B cell (primary cell): ENCODE results near the gene ADARB2. TPM values are rescaled to one million over a fixed set of nuclear protein-coding genes. Genes with fewer than 3 reads are reported as not detected.

ENCODE experiments used
- ATAC-seq: fragments of 200-7000 bp; cut with Tn5 transposase; one replicate; pipeline ENCODE4 v1.10.0; 2021; ENCODE audit warnings: low read depth, mild to moderate bottlenecking, moderate number of reproducible peaks, moderate library complexity
- CTCF ChIA-PET: fragments of 350-600 bp; sonication (Branson Sonifier 250); formaldehyde crosslinking; loops from one replicate; lab custom pipeline; 2021; ENCODE audit warnings: antibody characterized with exemption, inconsistent platforms; lab: Charles Lee
- POLR2A ChIA-PET: fragments of 350-600 bp; sonication (Branson Sonifier 250); formaldehyde crosslinking; loops from one replicate; lab custom pipeline; 2021; ENCODE audit warnings: antibody characterized with exemption; lab: Charles Lee
- DNase-seq: peaks from one replicate; pipeline ENCODE4 v3.0.0; 2013
- H2AFZ ChIP-seq: 2 replicates; pipeline ENCODE4 v1.6.1; 2012; ENCODE audit warnings: mild to moderate bottlenecking, low read depth, low read length; ENCODE audit not compliant: insufficient read depth, poor library complexity, severe bottlenecking
- H3K27ac ChIP-seq, 2 donors: 1 replicate in 1 of 2; 2 replicates in 1 of 2; pipeline ENCODE4 v1.5.1; 2012 to 2013; ENCODE audit warnings: low read length in 2 of 2, mild to moderate bottlenecking in 2 of 2, moderate library complexity in 1 of 2
- H3K27me3 ChIP-seq, 4 experiments: fragments of 200-600 bp in 1 of 4; sonication (generic) in 1 of 4; replicated peaks in 1 of 4; 1 replicate in 2 of 4; 2 replicates in 2 of 4; pipeline versions ENCODE4 v1.6.1 to v1.7.0; 2013 to 2016; ENCODE audit warnings: low read length in 3 of 4, mild to moderate bottlenecking in 2 of 4, mixed read lengths in 1 of 4, moderate library complexity in 1 of 4; ENCODE audit not compliant: insufficient read depth in 4 of 4, control insufficient read depth in 3 of 4; ENCODE audit errors: control extremely low read depth in 1 of 4
- H3K36me3 ChIP-seq, 2 experiments: replicated peaks in 1 of 2; 1 replicate in 1 of 2; 2 replicates in 1 of 2; pipeline versions ENCODE4 v1.6.1 to v1.7.1; 2013; ENCODE audit warnings: low read length in 1 of 2; ENCODE audit not compliant: insufficient read depth in 2 of 2, control insufficient read depth in 1 of 2; ENCODE audit errors: control extremely low read depth in 1 of 2, extremely low read depth in 1 of 2
- H3K4me1 ChIP-seq, 2 donors: fragments of 200-600 bp in 1 of 2; sonication (generic) in 1 of 2; 1 replicate in 1 of 2; 2 replicates in 1 of 2; pipeline versions ENCODE4 v1.5.1 to v1.6.1; 2013 to 2017; ENCODE audit warnings: low read length in 2 of 2; ENCODE audit not compliant: control insufficient read depth in 2 of 2, insufficient read depth in 2 of 2
- H3K4me2 ChIP-seq: replicated peaks from 2 replicates; pipeline ENCODE3; 2012; ENCODE audit warnings: mild to moderate bottlenecking, low read depth, low read length; ENCODE audit not compliant: poor library complexity, severe bottlenecking
- H3K4me3 ChIP-seq, 5 experiments: fragments of 200-600 bp in 1 of 5; sonication (generic) in 1 of 5; 1 replicate in 3 of 5; 2 replicates in 2 of 5; pipeline versions ENCODE4 v1.5.1 to v1.7.0; 2011 to 2016; ENCODE audit warnings: low read length in 4 of 5, mild to moderate bottlenecking in 4 of 5, low read depth in 2 of 5, control low read depth in 1 of 5, moderate library complexity in 1 of 5; ENCODE audit not compliant: insufficient read depth in 1 of 5; ENCODE audit errors: control extremely low read depth in 1 of 5, extremely low read depth in 1 of 5
- H3K79me2 ChIP-seq: fragments of 200-600 bp; sonication (generic); one replicate; pipeline ENCODE4 v1.6.0; 2016; ENCODE audit warnings: low read length; ENCODE audit not compliant: control insufficient read depth, insufficient read depth
- H3K9ac ChIP-seq: fragments of 200-600 bp; sonication (generic); 2 replicates; pipeline ENCODE4 v1.6.1; 2017; ENCODE audit warnings: mild to moderate bottlenecking, low read length, moderate library complexity
- H3K9me3 ChIP-seq, 3 donors: one replicate each; pipeline versions ENCODE4 v1.6.1 to v1.7.1; 2013; ENCODE audit warnings: low read length in 2 of 3; ENCODE audit not compliant: control insufficient read depth in 2 of 3, insufficient read depth in 1 of 3; ENCODE audit errors: control extremely low read depth in 1 of 3
- H4K20me1 ChIP-seq: 2 replicates; pipeline ENCODE4 v1.6.0; 2012; ENCODE audit warnings: mild to moderate bottlenecking, low read length; ENCODE audit not compliant: insufficient read depth, control insufficient read depth, poor library complexity, severe bottlenecking
- H3K27ac Mint-ChIP-seq: one replicate; pipeline ENCODE4 v1.8.0; 2021; ENCODE audit warnings: mixed read lengths
- H3K27me3 Mint-ChIP-seq: one replicate; pipeline ENCODE4 v1.8.0; 2021; ENCODE audit warnings: mixed read lengths
- H3K4me1 Mint-ChIP-seq: one replicate; pipeline ENCODE4 v1.8.0; 2021; ENCODE audit warnings: mixed read lengths
- H3K4me3 Mint-ChIP-seq: one replicate; pipeline ENCODE4 v1.8.0; 2021; ENCODE audit warnings: mixed read lengths
- H3K9me3 Mint-ChIP-seq: one replicate; pipeline ENCODE4 v1.8.0; 2022; ENCODE audit warnings: mixed read lengths; ENCODE audit not compliant: insufficient read depth
- EZH2 ChIP-seq: IDR thresholded peaks from 2 replicates; pipeline ENCODE4 v1.6.1; 2012; ENCODE audit warnings: borderline replicate concordance, low read depth, mild to moderate bottlenecking, moderate library complexity, low read length; ENCODE audit not compliant: insufficient read depth, poor library complexity, severe bottlenecking
- WGBS: methylation state at CpG from one replicate; pipeline ENCODE4 v1.1.5; 2013; ENCODE audit warnings: missing lambda C conversion rate; ENCODE audit not compliant: insufficient coverage; 5-methylcytosine and 5-hydroxymethylcytosine counted together
- intact Hi-C: fragments of 100-400 bp; cut with micrococcal nuclease; formaldehyde crosslinking; loops from one replicate; pipeline ENCODE4 v1.10.0; 2022
- polyA plus RNA-seq: library from polyadenylated mRNA; depleted of rRNA; stranded (reverse); fragments of >200 nt; gene quantifications from 2 replicates; pipeline ENCODE4 v1.2.3, GENCODE V29; 2012
- total RNA-seq, 2 donors: library from RNA; stranded (reverse); fragments of 120-200 nt in 1 of 2; gene quantifications; 1 replicate in 1 of 2; 2 replicates in 1 of 2; pipeline versions ENCODE4 v1.2.3 to v1.2.4, GENCODE V29; 2013 to 2022
- TF ChIP-seq, protein P1 (sequence below): fragments of 200-600 bp; IDR thresholded peaks from one replicate; pipeline ENCODE4 v1.8.0; 2022; ENCODE audit warnings: antibody characterized with exemption, mild to moderate bottlenecking

ADARB2 gene
- total and polyA plus RNA-seq, 2 donors (not counting 1 experiment from before 2014, with no cell fraction given), result 0.13 to 0.96 TPM

DNA sequence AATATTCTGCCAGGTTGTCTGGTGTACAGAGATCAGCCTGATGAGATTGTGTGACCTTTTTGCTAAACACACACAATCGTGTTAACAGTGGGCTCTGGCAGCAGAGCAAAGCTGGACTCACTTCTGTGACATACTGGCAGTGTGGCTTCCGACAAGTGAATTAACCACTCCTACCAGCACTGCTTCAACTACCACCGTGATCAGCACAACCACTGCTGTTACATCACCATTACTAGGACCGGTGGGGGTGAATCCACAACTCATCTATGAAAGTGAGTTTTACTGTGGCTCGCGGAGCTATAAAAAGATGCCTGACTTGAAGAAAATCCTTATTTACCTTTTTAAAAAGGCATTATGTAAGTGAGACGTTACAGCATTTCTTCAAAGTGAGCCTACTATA, 545.6 kb downstream of the ADARB2 start:
- no peaks in the 10 kb centered on the region for H3K4me1 ChIP-seq
- no peak overlapping the region for H3K9ac ChIP-seq
- no peak overlapping the region for H3K27ac ChIP-seq
- no peaks in the 10 kb centered on the region for H4K20me1 ChIP-seq
- no peak for TF ChIP-seq EZH2
- TF ChIP-seq, protein P1, sequence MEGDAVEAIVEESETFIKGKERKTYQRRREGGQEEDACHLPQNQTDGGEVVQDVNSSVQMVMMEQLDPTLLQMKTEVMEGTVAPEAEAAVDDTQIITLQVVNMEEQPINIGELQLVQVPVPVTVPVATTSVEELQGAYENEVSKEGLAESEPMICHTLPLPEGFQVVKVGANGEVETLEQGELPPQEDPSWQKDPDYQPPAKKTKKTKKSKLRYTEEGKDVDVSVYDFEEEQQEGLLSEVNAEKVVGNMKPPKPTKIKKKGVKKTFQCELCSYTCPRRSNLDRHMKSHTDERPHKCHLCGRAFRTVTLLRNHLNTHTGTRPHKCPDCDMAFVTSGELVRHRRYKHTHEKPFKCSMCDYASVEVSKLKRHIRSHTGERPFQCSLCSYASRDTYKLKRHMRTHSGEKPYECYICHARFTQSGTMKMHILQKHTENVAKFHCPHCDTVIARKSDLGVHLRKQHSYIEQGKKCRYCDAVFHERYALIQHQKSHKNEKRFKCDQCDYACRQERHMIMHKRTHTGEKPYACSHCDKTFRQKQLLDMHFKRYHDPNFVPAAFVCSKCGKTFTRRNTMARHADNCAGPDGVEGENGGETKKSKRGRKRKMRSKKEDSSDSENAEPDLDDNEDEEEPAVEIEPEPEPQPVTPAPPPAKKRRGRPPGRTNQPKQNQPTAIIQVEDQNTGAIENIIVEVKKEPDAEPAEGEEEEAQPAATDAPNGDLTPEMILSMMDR, result no peak
- 80% methylated on average over 1 of the region's 7 CpGs for WGBS
- no peak overlapping the region for H3K27ac Mint-ChIP-seq
- H3K4me1 Mint-ChIP-seq, result no peaks in the 10 kb centered on the region
- DNase-seq (no peak), ATAC-seq (no peak)
- no peak overlapping the region for H3K4me2 ChIP-seq
- CTCF ChIA-PET, result no interaction called here
- H3K4me3 Mint-ChIP-seq, result no peak overlapping the region
- H3K4me3 ChIP-seq, result no peak overlapping the region
- no peak overlapping the region for H2AFZ ChIP-seq
- H3K36me3 ChIP-seq, result no peaks in the 10 kb centered on the region
- intact Hi-C loops, result no loop called here
- H3K9me3 ChIP-seq, result peaks cover 0 to 2% (median 0%) of the 10 kb centered on the region in 3 donors
- peaks cover 0 to 5% (median 0%) of the 10 kb centered on the region in 4 experiments for H3K27me3 ChIP-seq
- peaks cover 9% of the 10 kb centered on the region for H3K27me3 Mint-ChIP-seq
- POLR2A ChIA-PET, result no interaction called here
- H3K9me3 Mint-ChIP-seq, result no peaks in the 10 kb centered on the region
- no peaks in the 10 kb centered on the region for H3K79me2 ChIP-seq

DNA sequence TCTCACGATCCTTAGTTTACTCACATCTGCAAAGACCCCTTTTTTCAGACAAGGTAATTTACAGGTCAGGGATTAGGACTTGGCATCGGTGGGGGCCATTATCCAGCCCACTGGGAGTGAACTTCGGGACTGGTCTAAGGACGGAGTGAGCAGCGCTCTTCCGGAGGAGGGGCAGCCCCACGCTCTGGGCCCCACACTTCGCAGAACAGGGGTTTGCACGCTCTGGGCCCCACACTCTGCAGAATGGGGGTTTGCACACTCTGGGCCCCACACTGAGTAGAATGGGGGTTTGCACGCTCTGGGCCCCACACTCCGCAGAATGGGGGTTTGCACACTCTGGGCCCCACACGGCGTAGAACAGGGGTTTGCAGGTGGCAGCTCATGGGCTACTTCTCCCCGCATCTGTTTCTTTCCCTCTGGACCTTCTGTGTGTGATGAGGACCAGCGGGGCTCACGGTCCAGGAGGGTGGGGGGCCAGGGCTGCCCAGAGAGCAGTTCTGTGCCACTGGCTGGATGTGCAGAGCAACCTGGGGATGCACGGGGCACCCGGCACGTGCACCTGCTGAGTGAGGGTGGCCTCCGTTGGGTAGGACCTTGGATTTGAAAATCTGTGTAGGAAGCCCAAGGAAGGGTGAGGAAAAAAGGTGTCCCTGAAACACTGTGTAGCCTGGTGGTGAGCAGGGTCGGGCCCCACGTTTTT, 546.4 kb downstream of the ADARB2 start:
- WGBS, result 88% methylated on average over 22 of the region's 22 CpGs
- TF ChIP-seq, protein P1, result no peak
- no peak for TF ChIP-seq EZH2
- Histone ChIP-seq H3K9ac (no peak overlapping the region), H3K4me1 (no peaks in the 10 kb centered on the region), H3K4me3 (no peak overlapping the region), H3K27ac (no peak overlapping the region), H3K4me2 (no peak overlapping the region), H3K79me2 (no peaks in the 10 kb centered on the region), H3K36me3 (no peaks in the 10 kb centered on the region), H3K27me3 (peaks cover 0 to 4% (median 0%) of the 10 kb centered on the region in 4 experiments), H4K20me1 (no peaks in the 10 kb centered on the region), H3K9me3 (peaks cover 0 to 2% (median 0%) of the 10 kb centered on the region in 3 donors), H2AFZ (no peak overlapping the region)
- Mint-ChIP-seq H3K4me3 (no peak overlapping the region), H3K9me3 (no peaks in the 10 kb centered on the region), H3K27ac (no peak overlapping the region), H3K27me3 (peaks cover 6% of the 10 kb centered on the region), H3K4me1 (no peaks in the 10 kb centered on the region)
- CTCF ChIA-PET, result no interaction called here
- POLR2A ChIA-PET, result no interaction called here
- no peak for ATAC-seq
- no peak for DNase-seq
- intact Hi-C loops, result no loop called here
